HCT116 (cell line): ENCODE measurements around the gene MAEA.

ENCODE experiments used
- EZH2 ChIP-seq: fragments of 200-600 bp; sonication (generic); IDR thresholded peaks from 2 replicates; pipeline ENCODE4 v1.6.1; 2017; ENCODE audit warnings: antibody characterized with exemption, mixed run types
- JUND ChIP-seq: IDR thresholded peaks from 2 replicates; pipeline ENCODE4 v1.6.1; 2012
- POLR2A ChIP-seq: IDR thresholded peaks from 2 replicates; pipeline ENCODE4 v1.7.0; 2011; ENCODE audit warnings: borderline replicate concordance; ENCODE audit not compliant: insufficient read depth, insufficient read length; ENCODE audit errors: extremely low read depth
- POLR2AphosphoS5 ChIP-seq: IDR thresholded peaks from 2 replicates; pipeline ENCODE4 v1.6.1; 2011; ENCODE audit warnings: mild to moderate bottlenecking, low read depth, low read length, moderate library complexity
- SIN3A ChIP-seq: IDR thresholded peaks from 2 replicates; pipeline ENCODE4 v1.6.1; 2012; ENCODE audit warnings: low read depth
- SRF ChIP-seq: IDR thresholded peaks from 2 replicates; pipeline ENCODE4 v1.6.1; 2012; ENCODE audit warnings: low read depth
- ZNF274 ChIP-seq: fragments of 200-500 bp; sonication (Bioruptor generic); IDR thresholded peaks from 2 replicates; pipeline ENCODE4 v1.6.1; 2014; ENCODE audit warnings: mild to moderate bottlenecking, low read depth, low read length, inconsistent platforms
- TF ChIP-seq, protein P1 (sequence below): IDR thresholded peaks from 2 replicates; pipeline ENCODE4 v1.6.1; 2012
- TF ChIP-seq, protein P2 (sequence below), 3 experiments: fragments of 200-600 bp in 1 of 3; sonication (generic) in 1 of 3; IDR thresholded peaks in 2 of 3; conservative IDR thresholded peaks in 1 of 3; 2 replicates each; pipeline ENCODE4 v1.5.1; 2012 to 2017; ENCODE audit warnings: low read depth in 2 of 3, low read length in 2 of 3, antibody characterized with exemption in 1 of 3, borderline replicate concordance in 1 of 3, control low read depth in 1 of 3, mild to moderate bottlenecking in 1 of 3, mixed read lengths in 1 of 3, mixed run types in 1 of 3, moderate library complexity in 1 of 3; ENCODE audit not compliant: insufficient read depth in 1 of 3
- TF ChIP-seq, protein P3 (sequence below): IDR thresholded peaks from 2 replicates; pipeline ENCODE4 v1.6.1; 2012; ENCODE audit warnings: low read depth

DNA sequence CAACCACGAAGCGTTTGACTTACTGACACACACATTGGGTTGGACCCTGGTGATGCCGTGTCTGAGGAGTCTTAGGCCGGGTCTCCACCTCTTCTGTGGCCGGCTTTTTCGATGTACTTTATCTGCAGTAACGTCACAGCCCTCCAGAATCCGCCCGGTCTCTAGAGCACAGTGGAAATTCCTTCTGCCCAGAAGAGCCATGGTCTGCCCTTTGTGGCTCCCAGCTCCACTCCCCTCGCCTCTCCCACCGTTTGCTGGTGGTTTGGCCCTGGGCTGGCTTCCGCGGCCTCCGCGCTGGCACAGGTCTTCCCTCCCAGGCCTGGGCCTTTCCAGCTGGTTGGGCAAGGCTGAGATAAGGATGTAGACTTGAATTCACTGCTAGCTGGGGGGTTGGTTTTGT is 4.3 kb downstream of the MAEA start:
- TF ChIP-seq, protein P1, sequence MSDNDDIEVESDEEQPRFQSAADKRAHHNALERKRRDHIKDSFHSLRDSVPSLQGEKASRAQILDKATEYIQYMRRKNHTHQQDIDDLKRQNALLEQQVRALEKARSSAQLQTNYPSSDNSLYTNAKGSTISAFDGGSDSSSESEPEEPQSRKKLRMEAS: no peak
- TF ChIP-seq, protein P2, sequence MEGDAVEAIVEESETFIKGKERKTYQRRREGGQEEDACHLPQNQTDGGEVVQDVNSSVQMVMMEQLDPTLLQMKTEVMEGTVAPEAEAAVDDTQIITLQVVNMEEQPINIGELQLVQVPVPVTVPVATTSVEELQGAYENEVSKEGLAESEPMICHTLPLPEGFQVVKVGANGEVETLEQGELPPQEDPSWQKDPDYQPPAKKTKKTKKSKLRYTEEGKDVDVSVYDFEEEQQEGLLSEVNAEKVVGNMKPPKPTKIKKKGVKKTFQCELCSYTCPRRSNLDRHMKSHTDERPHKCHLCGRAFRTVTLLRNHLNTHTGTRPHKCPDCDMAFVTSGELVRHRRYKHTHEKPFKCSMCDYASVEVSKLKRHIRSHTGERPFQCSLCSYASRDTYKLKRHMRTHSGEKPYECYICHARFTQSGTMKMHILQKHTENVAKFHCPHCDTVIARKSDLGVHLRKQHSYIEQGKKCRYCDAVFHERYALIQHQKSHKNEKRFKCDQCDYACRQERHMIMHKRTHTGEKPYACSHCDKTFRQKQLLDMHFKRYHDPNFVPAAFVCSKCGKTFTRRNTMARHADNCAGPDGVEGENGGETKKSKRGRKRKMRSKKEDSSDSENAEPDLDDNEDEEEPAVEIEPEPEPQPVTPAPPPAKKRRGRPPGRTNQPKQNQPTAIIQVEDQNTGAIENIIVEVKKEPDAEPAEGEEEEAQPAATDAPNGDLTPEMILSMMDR (IDR thresholded peaks at IDR 0.05 in 2 of 3, conservative IDR thresholded peaks at IDR 0.05 in 1 of 3; ENCODE audit: borderline replicate concordance in 1 of 3, insufficient read depth in 1 of 3, low read depth in 2 of 3, low read length in 2 of 3): no peak
- TF ChIP-seq EZH2 (no peak), SIN3A (no peak), ZNF274 (no peak), POLR2A (no peak), POLR2AphosphoS5 (no peak), JUND (no peak), SRF (no peak)
- TF ChIP-seq, protein P3, sequence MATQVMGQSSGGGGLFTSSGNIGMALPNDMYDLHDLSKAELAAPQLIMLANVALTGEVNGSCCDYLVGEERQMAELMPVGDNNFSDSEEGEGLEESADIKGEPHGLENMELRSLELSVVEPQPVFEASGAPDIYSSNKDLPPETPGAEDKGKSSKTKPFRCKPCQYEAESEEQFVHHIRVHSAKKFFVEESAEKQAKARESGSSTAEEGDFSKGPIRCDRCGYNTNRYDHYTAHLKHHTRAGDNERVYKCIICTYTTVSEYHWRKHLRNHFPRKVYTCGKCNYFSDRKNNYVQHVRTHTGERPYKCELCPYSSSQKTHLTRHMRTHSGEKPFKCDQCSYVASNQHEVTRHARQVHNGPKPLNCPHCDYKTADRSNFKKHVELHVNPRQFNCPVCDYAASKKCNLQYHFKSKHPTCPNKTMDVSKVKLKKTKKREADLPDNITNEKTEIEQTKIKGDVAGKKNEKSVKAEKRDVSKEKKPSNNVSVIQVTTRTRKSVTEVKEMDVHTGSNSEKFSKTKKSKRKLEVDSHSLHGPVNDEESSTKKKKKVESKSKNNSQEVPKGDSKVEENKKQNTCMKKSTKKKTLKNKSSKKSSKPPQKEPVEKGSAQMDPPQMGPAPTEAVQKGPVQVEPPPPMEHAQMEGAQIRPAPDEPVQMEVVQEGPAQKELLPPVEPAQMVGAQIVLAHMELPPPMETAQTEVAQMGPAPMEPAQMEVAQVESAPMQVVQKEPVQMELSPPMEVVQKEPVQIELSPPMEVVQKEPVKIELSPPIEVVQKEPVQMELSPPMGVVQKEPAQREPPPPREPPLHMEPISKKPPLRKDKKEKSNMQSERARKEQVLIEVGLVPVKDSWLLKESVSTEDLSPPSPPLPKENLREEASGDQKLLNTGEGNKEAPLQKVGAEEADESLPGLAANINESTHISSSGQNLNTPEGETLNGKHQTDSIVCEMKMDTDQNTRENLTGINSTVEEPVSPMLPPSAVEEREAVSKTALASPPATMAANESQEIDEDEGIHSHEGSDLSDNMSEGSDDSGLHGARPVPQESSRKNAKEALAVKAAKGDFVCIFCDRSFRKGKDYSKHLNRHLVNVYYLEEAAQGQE: no peak
